BJ (cell line): ENCODE measurements around the gene SLC16A11. TPM values are rescaled to one million over a fixed set of nuclear protein-coding genes. Genes with fewer than 3 reads are reported as not detected.
"Not testable (repeated sequence)": the region's sequence is repeated elsewhere in the genome, so short reads cannot be mapped to it uniquely, and the experiment has no call there.

Experiments used
- CTCF ChIA-PET: fragments of 350-600 bp; formaldehyde crosslinking; extraction: SDS; loops from one replicate; lab custom pipeline; 2021; ENCODE audit warnings: antibody characterized with exemption, inconsistent platforms; lab: Yijun Ruan, JAX
- POLR2A ChIA-PET: fragments of 300-600 bp; sonication (Branson Sonifier 250); formaldehyde crosslinking; extraction: SDS; loops from one replicate; lab custom pipeline; 2021; ENCODE audit warnings: antibody characterized with exemption; lab: Charles Lee
- DNase-seq: peaks from one replicate; pipeline ENCODE4 v3.0.0-alpha.2; 2011; ENCODE audit warnings: low read depth
- H3K27me3 ChIP-seq: 2 replicates; pipeline ENCODE4 v1.6.0; 2011; ENCODE audit warnings: low read length; ENCODE audit not compliant: control insufficient read depth, insufficient read depth
- H3K36me3 ChIP-seq: 2 replicates; pipeline ENCODE4 v1.5.1; 2011; ENCODE audit warnings: low read length; ENCODE audit not compliant: control insufficient read depth, insufficient read depth
- H3K4me3 ChIP-seq: 2 replicates; pipeline ENCODE4 v1.5.1; 2011; ENCODE audit warnings: low read depth, mild to moderate bottlenecking, control low read depth, low read length
- CTCF ChIP-seq: IDR thresholded peaks from 2 replicates; pipeline ENCODE4 v1.5.1; 2011; ENCODE audit warnings: low read depth, mild to moderate bottlenecking, control low read depth, inconsistent platforms, low read length, moderate library complexity; ENCODE audit not compliant: insufficient read depth
- polyA plus RNA-seq: library from polyadenylated mRNA; depleted of rRNA; stranded (reverse); fragments of >200 nt; gene quantifications from 2 replicates; pipeline ENCODE4 v1.2.3, GENCODE V29; 2011; rRNA removed
- small RNA-seq: library from RNA; depleted of rRNA; stranded (forward); fragments of <200 nt; gene quantifications from one replicate; pipeline ENCODE3, GENCODE V24; 2012; ENCODE audit warnings: low replicate concordance, low read depth; ENCODE audit not compliant: insufficient read length

The SLC16A11 gene
- polyA plus RNA-seq, 1 experiment = not detected

DNA sequence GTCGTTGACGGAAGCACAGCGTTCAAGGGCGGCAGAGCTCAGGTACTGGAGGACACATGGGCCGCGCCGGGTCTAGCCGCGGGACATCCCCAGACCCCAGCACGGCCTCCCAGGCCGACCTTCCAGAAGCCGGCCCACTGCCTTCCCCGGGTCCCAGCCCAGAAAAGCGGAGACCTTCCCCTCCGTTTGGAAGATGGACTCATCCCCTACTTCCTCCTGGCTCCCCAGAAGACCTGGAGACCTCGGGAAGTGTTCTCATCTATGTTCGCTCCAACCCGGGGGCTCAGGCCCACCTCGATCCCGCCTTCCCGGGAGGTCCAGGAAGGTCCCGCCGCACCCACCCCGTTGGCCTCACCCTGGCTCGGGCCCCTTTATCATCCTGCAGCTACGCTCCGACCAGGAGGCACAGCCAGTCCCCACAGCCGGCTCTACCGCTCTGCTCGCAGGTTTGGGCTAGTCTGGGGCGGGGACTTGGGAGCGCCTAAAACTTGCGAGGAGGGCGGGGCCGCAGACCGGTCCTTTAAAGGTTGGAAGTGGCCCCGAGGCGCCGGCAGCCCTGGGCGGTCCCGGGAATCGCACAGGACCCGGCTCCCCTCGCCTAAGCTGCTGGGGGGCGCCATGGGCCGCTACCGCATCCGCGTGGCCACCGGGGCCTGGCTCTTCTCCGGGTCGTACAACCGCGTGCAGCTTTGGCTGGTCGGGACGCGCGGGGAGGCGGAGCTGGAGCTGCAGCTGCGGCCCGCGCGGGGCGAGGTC, 48.2 kb downstream of the SLC16A11 start, which contains the start of gene ALOX12:
Gene ALOX12 (plus strand): TSS at position 550 of the 756 bp plus-strand sequence. CDS start 69 bp downstream, at position 619.
- no peaks in the 10 kb centered on the region for H3K27me3 ChIP-seq
- CTCF ChIA-PET = interaction anchor here (0.8 to 4.4 kb wide), 6 partner anchors 8 to 330 kb away, joined by 3 to 26 read pairs (median 5); no protein-coding TSS in a partner anchor
- no peak for TF ChIP-seq CTCF
- no peak for DNase-seq
- H3K36me3 ChIP-seq = peaks cover 12% of the 10 kb centered on the region
- POLR2A ChIA-PET = no interaction called here
- H3K4me3 ChIP-seq = peak within 1 kb of the TSS; percentile 16

DNA sequence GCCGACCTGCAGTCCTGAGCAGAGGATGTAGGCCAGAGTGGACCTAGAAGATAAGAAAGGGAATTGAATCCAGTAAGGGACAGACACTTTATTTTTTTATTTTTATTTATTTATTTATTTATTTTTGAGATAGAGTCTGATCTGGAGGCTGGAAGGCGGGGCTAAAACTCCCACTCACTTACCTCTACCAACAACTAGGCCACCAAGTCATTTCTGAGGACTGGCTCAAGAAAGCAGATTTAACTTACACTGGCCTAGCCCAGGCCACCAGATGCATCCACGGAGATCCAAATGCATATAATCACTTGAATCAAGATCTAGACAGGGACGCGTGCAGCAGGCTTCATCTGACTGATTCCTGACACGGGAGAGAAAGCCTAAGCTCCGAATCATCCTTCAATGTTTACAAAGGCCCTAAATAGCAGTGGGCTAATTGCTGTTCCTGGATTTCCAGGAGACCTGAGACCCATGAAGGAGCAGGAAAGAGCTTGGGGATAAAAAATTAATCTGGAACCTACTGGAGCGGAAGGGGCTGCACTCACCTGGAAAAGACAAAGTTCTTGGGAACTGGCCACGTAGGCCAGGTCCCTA, 49.1 kb downstream of the SLC16A11 start:
- no peak for TF ChIP-seq CTCF
- DNase-seq = no peak
- H3K4me3 ChIP-seq = no peak overlapping the region
- POLR2A ChIA-PET = no interaction called here
- peaks cover 11% of the 10 kb centered on the region; the same call in 1 of the 2 replicates for H3K36me3 ChIP-seq
- no peaks in the 10 kb centered on the region for H3K27me3 ChIP-seq
- CTCF ChIA-PET = interaction anchor here (2.5 to 4.4 kb wide), 2 partner anchors 9 to 84 kb away, joined by 7 to 26 read pairs; no protein-coding TSS in a partner anchor

DNA sequence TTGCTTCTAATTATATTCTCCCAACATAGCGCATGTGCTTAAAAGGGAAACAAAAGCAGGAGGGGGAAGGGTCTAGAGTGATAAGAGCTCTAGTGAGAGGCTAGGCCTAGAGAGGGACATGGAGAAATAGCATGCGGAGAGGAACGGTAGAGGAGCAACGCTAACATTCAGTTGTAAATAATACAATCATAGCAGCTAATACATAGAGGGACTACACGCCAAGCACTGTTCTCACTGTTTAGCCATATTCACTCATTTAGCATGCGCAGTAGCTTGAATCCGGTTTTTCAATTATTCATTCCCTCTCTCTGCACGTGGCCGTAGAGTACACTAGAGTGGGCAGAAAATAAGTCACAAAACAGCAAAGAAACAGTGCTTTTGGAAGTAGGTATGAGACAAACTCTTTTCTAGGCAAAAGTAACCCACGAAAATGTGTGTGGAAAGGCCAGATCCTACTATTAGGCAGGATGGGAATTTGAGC, 49.7 kb downstream of the SLC16A11 start:
- Histone ChIP-seq H3K4me3 (no peak overlapping the region), H3K36me3 (peaks cover 6% of the 10 kb centered on the region; the same call in 1 of the 2 replicates), H3K27me3 (no peaks in the 10 kb centered on the region)
- ChIA-PET POLR2A (no interaction called here), CTCF (interaction anchor here (0.6 to 4.4 kb wide), 4 partner anchors 9 to 83 kb away, joined by 3 to 26 read pairs (median 6); no protein-coding TSS in a partner anchor)
- no peak for TF ChIP-seq CTCF
- no peak for DNase-seq

DNA sequence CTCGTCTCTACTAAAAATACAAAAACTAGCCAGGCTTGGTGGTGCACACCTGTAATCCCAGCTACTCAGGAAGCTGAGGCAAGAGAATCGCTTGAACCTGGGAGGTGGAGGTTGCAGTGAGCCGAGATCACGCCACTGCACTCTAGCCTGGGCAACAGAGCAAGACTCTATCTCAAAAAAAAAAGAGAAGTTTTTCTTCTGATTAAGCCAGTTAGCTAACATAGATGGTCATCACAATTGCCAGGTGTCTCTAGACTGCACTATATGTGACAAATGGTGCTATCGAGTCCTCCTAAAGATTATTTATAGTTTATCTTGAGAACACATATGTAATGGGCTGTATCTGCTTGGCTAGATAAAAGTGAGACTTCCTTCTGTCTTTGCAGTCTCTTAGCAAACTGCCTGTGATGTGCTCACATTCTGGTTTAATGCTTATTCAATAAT, 50.3 kb downstream of the SLC16A11 start:
- CTCF ChIA-PET = interaction anchor here (0.6 to 4.4 kb wide), 4 partner anchors 10 to 83 kb away, joined by 3 to 26 read pairs (median 6); no protein-coding TSS in a partner anchor
- POLR2A ChIA-PET = not testable (repeated sequence)

More for the DNA sequence above, 50.3 kb downstream of the SLC16A11 start:
- H3K36me3 ChIP-seq, DNase-seq, H3K4me3 ChIP-seq, H3K27me3 ChIP-seq: not testable (repeated sequence)

Small RNAs within 50 kb of the gene (small RNA-seq; reads per million reads assigned to genes)
- not detected for gene AC120057.1

Other genes starting within 250 kb of the SLC16A11 start
- gene TEKT1, start 212.4 kb downstream of the SLC16A11 start, polyA plus RNA-seq = not detected in 2 replicates
- gene ALOX12, start 48.0 kb downstream of the SLC16A11 start, polyA plus RNA-seq = not detected in 2 replicates
- 362 and 399 TPM in 2 replicates for gene RNASEK, start 31.5 kb downstream of the SLC16A11 start, polyA plus RNA-seq
- gene BCL6B, start 21.0 kb downstream of the SLC16A11 start, polyA plus RNA-seq = not detected in 2 replicates
- gene SLC16A13, start 8.1 kb downstream of the SLC16A11 start, polyA plus RNA-seq = 1.4 and 2.8 TPM in 2 replicates
- not detected in 2 replicates for gene CLEC10A, start 36.2 kb upstream of the SLC16A11 start, polyA plus RNA-seq
- not detected in 2 replicates for gene ASGR2, start 70.7 kb upstream of the SLC16A11 start, polyA plus RNA-seq
- 0.56 and 0.59 TPM in 2 replicates for gene ASGR1, start 135.3 kb upstream of the SLC16A11 start, polyA plus RNA-seq
- gene DLG4, start 175.7 kb upstream of the SLC16A11 start, polyA plus RNA-seq = 13.3 and 20.4 TPM in 2 replicates
- gene ACADVL, start 175.8 kb upstream of the SLC16A11 start, polyA plus RNA-seq = 335 and 517 TPM in 2 replicates
- gene DVL2, start 190.4 kb upstream of the SLC16A11 start, polyA plus RNA-seq = 3.6 and 5.0 TPM in 2 replicates
- 59.0 and 72.8 TPM in 2 replicates for gene PHF23, start 195.4 kb upstream of the SLC16A11 start, polyA plus RNA-seq
- 762 and 865 TPM in 2 replicates for gene GABARAP, start 198.4 kb upstream of the SLC16A11 start, polyA plus RNA-seq
- 117 and 129 TPM in 2 replicates for gene CTDNEP1, start 207.6 kb upstream of the SLC16A11 start, polyA plus RNA-seq
- 29.8 and 35.6 TPM in 2 replicates for gene ELP5, start 208.1 kb upstream of the SLC16A11 start, polyA plus RNA-seq
- 1.5 and 2.1 TPM in 2 replicates for gene CLDN7, start 218.4 kb upstream of the SLC16A11 start, polyA plus RNA-seq
- 0.15 and 0.36 TPM in 2 replicates for gene SLC2A4, start 237.6 kb upstream of the SLC16A11 start, polyA plus RNA-seq